Colonic mucosa (tissue), 4 donors: ENCODE data around the gene EPC2. TPM values are rescaled to one million over a fixed set of nuclear protein-coding genes. Genes with fewer than 3 reads are reported as not detected.

Experiments used
- DNase-seq: peaks from one replicate; pipeline ENCODE4 v3.0.0-alpha.2; 2020
- H3K27ac ChIP-seq: fragments of 200-600 bp; one replicate; pipeline ENCODE4 v1.8.0; 2021
- H3K27me3 ChIP-seq: fragments of 200-600 bp; one replicate; pipeline ENCODE4 v1.8.0; 2021
- H3K36me3 ChIP-seq: fragments of 200-600 bp; one replicate; pipeline ENCODE4 v1.8.0; 2021
- H3K4me1 ChIP-seq: fragments of 200-600 bp; one replicate; pipeline ENCODE4 v1.8.0; 2021; ENCODE audit warnings: mild to moderate bottlenecking
- H3K4me3 ChIP-seq: fragments of 200-600 bp; one replicate; pipeline ENCODE4 v1.8.0; 2021
- H3K9ac ChIP-seq, 2 donors: one replicate each; pipeline ENCODE4 v1.7.0; 2013; ENCODE audit warnings: control low read depth in 2 of 2, low read depth in 2 of 2, low read length in 2 of 2
- H3K9me3 ChIP-seq: fragments of 200-600 bp; one replicate; pipeline ENCODE4 v1.8.0; 2021
- CTCF ChIP-seq: fragments of 200-600 bp; IDR thresholded peaks from one replicate; pipeline ENCODE4 v1.8.0; 2022; ENCODE audit warnings: antibody characterized with exemption, mild to moderate bottlenecking
- intact Hi-C: fragments of 100-400 bp; cut with DNase I; formaldehyde crosslinking; loops from one replicate; pipeline ENCODE4 v1.14.1; 2022
- total RNA-seq, 2 donors: library from RNA; stranded (reverse); fragmentation: NEBNext Ultra II Directional in 1 of 2; extraction: Animal tissue kit (Norgen Biotek cat#: 25700) in 1 of 2; gene quantifications; one replicate each; pipeline ENCODE4 v1.2.1, GENCODE V29; 2021
- donor health status: healthy.
- donor health status: DM: no; HTN: no; CAD: no.
- donor health status: DM: no; HTN: no; CAD: no.

Gene EPC2
- total RNA-seq, 2 donors from 2014 or later = 18.4 to 20.7 TPM

- Histone ChIP-seq H3K9ac (no peak overlapping the region), H3K4me1 (no peaks in the 10 kb centered on the region), H3K4me3 (no peak overlapping the region), H3K27ac (no peak overlapping the region), H3K36me3 (no peaks in the 10 kb centered on the region), H3K9me3 (no peaks in the 10 kb centered on the region), H3K27me3 (no peaks in the 10 kb centered on the region)
- no peak for TF ChIP-seq CTCF
- no peak for DNase-seq
- intact Hi-C loops = no loop called here
Observed at GRCh38 chr2:148604927-148605326, 39.6 kb upstream of the EPC2 start.

GRCh38 chr2:148607566-148607965 is 37.0 kb upstream of the EPC2 start:
- Histone ChIP-seq H3K4me1 (no peaks in the 10 kb centered on the region), H3K4me3 (no peak overlapping the region), H3K36me3 (no peaks in the 10 kb centered on the region), H3K9ac (no peak overlapping the region), H3K9me3 (no peaks in the 10 kb centered on the region), H3K27ac (no peak overlapping the region), H3K27me3 (no peaks in the 10 kb centered on the region)
- intact Hi-C loops = no loop called here
- no peak for TF ChIP-seq CTCF
- DNase-seq = no peak

GRCh38 chr2:148613231-148614013 is 31.1 kb upstream of the EPC2 start:
- H3K4me3 ChIP-seq = no peak overlapping the region
- TF ChIP-seq CTCF = no peak
- H3K4me1 ChIP-seq = no peaks in the 10 kb centered on the region
- H3K27ac ChIP-seq = no peak overlapping the region
- no peaks in the 10 kb centered on the region for H3K9me3 ChIP-seq
- no peak for DNase-seq
- intact Hi-C loops = no loop called here
- H3K9ac ChIP-seq = no peak overlapping the region
- H3K36me3 ChIP-seq = no peaks in the 10 kb centered on the region
- no peaks in the 10 kb centered on the region for H3K27me3 ChIP-seq

GRCh38 chr2:148614014-148614321 is 30.6 kb upstream of the EPC2 start:
- no peak for DNase-seq
- TF ChIP-seq CTCF = no peak
- no peaks in the 10 kb centered on the region for H3K36me3 ChIP-seq
- H3K27me3 ChIP-seq = no peaks in the 10 kb centered on the region
- H3K27ac ChIP-seq = no peak overlapping the region
- intact Hi-C loops = no loop called here
- no peak overlapping the region for H3K9ac ChIP-seq
- H3K9me3 ChIP-seq = no peaks in the 10 kb centered on the region
- H3K4me3 ChIP-seq = no peak overlapping the region
- no peaks in the 10 kb centered on the region for H3K4me1 ChIP-seq

GRCh38 chr2:148614322-148615049 is 30.1 kb upstream of the EPC2 start:
- intact Hi-C loops = no loop called here
- peak; percentile 18 for DNase-seq
- Histone ChIP-seq H3K27ac (no peak overlapping the region), H3K4me1 (no peaks in the 10 kb centered on the region), H3K4me3 (no peak overlapping the region), H3K27me3 (no peaks in the 10 kb centered on the region), H3K9ac (no peak overlapping the region), H3K36me3 (no peaks in the 10 kb centered on the region), H3K9me3 (no peaks in the 10 kb centered on the region)
- no peak for TF ChIP-seq CTCF
